ENCODE results near the gene RHEBL1.

- TF ChIP-seq CTCF (IDR thresholded peaks at IDR 0.05) (no peak), POLR2A (IDR thresholded peaks at IDR 0.05) (no peak)
Observed at GRCh38 chr12:49055978-49056754, 13.6 kb downstream of the RHEBL1 start.

Data from ovary (tissue), 3 donors.